GM19467 (cell line): ENCODE data around the gene UBE4B.
"Not testable (repeated sequence)": the region's sequence is repeated elsewhere in the genome, so short reads cannot be mapped to it uniquely, and the experiment has no call there.

ENCODE experiments used
- ATAC-seq: cut with Tn5 transposase; IDR thresholded peaks from one replicate; pipeline ENCODE4 v1.9.1; 2021; ENCODE audit warnings: mild to moderate bottlenecking, moderate library complexity; ENCODE audit not compliant: unreplicated experiment

The UBE4B gene

DNA sequence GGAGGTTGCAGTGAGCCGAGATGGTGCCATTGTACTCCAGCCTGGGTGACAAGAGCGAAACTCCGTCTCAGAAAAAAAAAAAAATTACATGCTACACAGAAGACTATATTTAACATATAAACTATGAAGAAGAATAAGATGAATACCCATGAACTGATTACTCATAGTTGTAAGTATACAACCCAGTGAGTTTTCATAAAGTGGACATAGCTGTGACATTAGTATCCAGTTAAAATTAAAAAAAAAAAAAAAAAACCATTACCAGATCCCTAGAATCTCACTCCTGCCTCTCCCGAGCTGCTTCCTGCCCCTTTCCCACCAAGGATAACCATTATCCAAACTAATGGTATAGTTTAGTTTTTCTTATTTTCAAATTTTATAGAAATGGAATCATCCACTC is 37.4 kb downstream of the UBE4B start:
- ATAC-seq, result no peak

GRCh38 chr1:10071640-10072039 is 38.9 kb downstream of the UBE4B start:
- ATAC-seq, result no peak

DNA sequence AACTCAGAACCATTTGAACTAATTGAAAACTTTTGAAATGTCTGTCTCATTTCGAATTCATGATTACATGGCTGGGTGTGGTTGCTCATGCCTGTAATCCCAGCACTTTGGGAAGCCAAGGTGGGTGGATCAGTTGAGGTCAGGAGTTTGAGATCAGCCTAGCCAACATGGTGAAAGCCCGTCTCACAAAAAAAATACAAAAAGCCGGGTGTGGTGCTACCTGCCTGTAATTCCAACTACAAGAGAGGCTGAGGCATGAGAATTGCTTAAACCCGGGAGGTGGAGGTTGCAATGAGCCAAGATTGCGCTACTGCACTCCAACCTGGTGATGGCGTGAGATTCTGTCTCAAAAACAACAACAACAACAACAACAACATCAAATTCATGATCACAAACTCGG is 40.6 kb downstream of the UBE4B start:
- not testable (repeated sequence) for ATAC-seq

DNA sequence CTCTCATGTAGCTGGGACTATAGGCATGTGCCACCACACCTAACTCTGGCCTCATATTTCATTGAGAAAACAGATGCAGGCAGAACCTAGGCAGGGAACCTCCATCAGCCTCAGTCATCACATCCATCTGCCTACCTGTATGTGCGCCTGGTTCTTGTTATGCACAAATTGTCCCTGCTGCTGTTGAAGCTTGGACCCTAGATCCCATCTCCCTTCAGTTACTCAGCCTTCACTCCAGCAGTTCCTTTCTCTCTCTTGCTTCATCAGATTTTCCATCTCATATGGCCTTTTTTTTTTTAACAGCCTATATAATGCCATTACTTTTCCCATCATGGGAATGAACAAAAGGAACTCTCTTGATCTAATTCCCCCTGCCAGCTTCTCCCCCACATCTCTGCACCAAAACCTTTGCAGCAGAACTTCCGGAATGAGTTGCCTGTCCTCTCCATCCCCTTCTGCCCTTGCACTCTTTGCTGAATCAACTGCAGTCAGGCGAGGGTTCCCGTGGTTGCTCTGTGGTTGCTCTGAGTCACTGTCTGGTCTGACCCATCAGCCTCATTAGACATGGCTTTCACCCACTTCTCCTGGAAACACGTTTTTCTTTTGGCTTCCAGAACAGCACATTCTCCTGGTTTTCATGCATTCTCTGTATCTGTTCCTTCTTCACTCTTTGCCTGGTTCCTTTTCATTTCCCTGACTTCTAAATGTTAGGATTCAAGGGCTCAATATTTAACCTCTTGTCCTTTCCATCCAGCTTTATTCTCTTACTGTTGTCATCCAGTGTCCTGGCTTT is 41.5 kb downstream of the UBE4B start:
- no peak for ATAC-seq

- ATAC-seq, result no peak
Measured at GRCh38 chr1:10074852-10075730, 42.3 kb downstream of the UBE4B start.

DNA sequence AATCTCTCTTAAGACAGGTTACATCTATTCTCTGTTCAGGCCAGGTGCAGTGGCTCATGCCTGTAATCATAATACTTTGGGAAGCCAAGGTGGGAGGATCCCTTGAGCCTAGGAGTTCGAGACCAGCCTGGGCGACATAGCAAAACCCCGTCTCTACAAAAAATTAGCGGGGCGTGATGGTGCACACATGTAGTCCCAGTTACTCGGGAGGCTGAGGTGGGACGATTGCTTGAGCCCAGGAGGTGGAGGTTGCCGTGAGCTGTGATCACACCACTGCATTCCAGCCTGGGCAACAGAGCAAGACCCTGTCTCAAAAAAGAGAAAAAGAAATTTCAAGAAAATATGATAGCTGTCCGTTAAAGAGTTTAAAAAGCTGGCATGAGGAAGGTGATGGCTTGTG is 43.0 kb downstream of the UBE4B start:
- ATAC-seq, result no peak

- ATAC-seq, result no peak
Measured at GRCh38 chr1:10078494-10078893, 45.7 kb downstream of the UBE4B start.

DNA sequence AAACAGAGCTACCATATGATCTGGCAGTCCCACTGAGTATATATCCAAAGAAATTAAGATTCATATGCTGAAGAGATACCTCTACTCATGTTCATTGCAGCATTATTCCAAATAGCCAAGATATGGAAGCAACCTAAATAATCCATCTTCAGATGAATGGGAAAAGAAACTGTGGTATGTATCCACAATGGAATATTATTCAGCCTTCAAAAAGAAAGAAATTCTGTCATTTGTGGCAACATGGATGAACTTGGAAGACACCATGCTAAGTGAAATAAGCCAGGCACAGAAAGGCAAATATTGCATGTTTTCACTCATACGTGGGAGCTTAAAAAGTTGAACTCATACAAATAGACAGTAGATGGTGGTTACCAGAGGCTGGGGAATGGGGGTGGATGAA is 47.8 kb downstream of the UBE4B start:
- no peak for ATAC-seq

GRCh38 chr1:10082785-10083479 is 50.2 kb downstream of the UBE4B start:
- ATAC-seq, result no peak

DNA sequence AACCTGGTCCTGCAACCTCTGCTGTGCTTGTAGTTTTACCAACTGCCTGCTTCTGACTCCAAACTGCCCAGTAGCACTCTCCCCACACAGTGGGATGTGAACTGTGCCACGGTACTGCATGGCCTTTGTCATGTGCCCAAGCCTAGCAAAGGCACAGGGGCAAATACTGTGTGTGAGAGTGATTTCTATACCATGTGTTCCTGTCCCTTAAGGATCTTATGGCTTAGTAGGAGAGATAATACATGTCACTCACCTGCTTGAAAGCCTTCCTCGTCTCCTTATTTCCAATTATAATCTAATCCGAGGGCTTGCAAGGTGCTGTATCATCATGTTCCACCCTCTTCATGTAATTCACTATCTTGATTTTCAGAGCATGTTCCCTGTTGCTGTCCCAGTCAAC is 51.3 kb downstream of the UBE4B start:
- no peak for ATAC-seq

DNA sequence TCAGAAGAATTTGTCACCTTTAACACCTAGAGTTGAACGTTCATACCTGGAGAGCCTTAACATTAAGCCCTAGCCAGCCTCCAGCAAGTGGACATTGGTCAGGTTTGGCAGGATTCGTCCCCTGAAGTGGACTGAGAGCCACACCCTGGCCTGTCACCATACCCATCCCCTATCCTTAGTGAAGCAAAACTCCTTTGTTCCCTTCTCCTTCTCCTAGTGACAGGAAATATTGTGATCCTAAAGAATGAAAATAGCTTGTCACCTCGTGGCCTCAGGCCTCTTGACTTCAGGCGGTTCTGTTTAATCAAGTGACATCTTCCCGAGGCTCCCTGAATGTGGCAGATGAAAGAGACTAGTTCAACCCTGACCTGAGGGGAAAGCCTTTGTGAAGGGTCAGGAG is 52.3 kb downstream of the UBE4B start:
- no peak for ATAC-seq

DNA sequence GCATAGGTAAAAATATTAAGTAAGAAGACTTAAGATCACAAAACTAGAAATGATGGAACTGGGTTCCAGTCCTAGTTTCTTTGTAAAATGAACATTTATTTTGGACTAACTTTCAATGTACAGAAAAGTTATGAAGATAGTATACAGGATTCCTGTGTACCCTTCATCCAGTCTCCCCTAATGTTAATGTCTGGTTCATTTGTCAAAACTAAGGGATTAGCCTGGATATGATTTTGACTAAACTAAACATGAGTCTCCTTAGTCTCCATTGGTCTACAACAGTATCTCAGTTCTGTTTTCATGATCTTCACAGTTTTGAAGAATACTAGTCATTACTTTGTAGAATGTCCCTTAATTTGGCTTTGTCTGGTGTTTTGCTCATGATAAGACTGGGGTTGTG is 54.5 kb downstream of the UBE4B start:
- ATAC-seq, result no peak

GRCh38 chr1:10101929-10102328 is 69.2 kb downstream of the UBE4B start:
- no peak for ATAC-seq

GRCh38 chr1:10103193-10103592 is 70.4 kb downstream of the UBE4B start:
- ATAC-seq, result no peak

DNA sequence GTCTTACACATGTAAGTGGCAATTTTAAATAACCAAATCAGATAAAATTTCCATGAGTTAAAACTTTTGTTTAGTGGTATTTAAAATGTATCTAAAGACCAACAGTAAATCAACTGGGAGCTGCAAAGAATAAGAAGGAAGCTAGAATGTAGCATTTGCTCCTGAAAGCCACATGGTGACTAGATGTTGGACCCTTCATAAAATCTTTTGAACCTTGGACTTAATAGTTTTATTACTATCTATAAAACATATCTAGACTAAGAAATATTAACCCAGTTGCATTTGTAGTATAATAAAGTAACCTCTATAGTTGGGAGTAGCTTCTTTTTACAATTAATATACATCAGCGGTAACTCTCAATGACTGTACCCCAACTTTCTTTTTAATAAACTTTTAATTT is 72.1 kb downstream of the UBE4B start:
- ATAC-seq, result no peak

- ATAC-seq, result no peak
Measured at GRCh38 chr1:10105484-10105883, 72.7 kb downstream of the UBE4B start.

GRCh38 chr1:10106241-10106640 is 73.5 kb downstream of the UBE4B start:
- no peak for ATAC-seq

DNA sequence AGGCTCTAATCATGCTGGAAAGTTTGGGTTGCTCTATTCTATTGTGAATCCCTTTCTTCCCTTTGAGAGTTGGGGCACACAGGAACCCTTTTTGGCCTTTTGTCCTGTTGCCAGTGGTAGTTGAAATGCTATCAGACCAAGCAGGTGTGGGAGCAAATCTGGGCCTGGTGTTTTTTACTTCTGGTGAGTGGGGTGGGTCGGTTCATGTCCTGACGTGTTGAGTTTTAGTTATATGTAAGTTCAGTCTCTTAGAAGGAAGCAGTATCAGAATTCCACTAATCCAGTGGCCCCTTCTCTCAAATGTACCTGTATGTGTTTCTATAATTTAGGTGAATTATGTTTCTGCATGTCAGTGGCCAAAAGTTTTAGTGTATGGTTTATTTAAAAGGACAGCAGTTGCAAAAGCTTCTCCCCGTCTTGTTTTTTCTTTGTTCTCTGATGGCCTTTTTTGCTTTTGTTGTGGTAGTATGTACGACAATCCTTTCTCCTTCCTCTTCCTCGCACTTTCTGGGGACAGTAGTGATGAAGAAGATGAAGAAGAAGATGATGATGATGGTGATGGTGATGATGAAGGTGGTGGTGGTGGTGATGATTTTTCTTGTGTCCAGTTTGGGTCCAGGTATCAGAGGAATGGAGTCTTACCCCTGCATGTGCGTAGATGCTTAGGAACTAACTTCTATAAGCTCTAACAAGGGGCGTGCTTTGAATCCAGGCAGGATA is 74.2 kb downstream of the UBE4B start:
- no peak for ATAC-seq

DNA sequence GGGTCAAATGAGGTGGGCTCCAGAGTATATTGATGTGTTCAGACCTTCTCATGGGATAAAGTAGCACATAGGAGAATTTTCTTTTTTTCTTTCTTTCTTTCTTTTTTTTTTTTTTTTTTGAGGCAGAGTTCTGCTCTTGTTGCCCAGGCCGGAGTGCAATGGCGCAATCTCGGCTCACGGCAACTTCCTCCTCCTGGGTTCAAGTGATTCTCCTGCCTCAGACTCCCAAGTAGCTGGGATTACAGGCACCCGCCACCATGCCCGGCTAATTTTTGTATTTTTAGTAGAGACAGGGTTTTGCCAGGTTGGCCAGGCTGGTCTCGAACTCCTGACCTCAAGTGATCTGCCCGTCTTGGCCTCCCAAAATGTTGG is 74.7 kb downstream of the UBE4B start:
- not testable (repeated sequence) for ATAC-seq

DNA sequence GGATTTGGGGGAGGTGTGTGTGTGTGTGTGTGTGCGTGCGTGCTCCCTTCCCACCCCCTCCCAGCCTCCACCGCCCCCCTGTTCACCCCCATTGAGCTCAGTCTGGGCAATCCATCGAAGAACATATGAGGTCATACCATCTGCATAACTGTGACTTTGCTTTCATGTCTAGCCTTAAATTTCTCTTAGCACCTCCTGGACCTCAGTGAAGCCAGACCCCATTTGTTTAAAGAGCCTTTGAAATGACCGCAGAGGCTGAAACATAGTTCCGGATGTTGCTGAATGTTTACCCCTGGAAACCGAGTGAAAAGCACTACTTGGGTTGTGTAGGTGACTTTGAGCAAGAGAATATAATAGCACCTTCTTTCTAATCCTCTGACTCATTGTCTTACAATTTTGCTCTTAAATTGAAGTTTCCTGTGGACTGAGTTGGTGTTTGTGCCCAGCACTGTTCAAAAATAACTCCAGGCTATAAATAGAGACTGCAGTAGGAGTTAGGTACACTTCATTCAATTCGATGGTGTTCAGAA is 75.4 kb downstream of the UBE4B start:
- ATAC-seq, result no peak
